ENCODE measurements around the gene MYL9.
"Not testable (repeated sequence)": the region's sequence is repeated elsewhere in the genome, so short reads cannot be mapped to it uniquely, and the experiment has no call there.

Gene MYL9

GRCh38 chr20:36549942-36550789 is 8.8 kb downstream of the MYL9 start:
- no peak for TF ChIP-seq CTCF (IDR thresholded peaks at IDR 0.05; ENCODE audit: control insufficient read depth, insufficient read depth, low read depth, low read length, missing control alignments)
- no peak for DNase-seq (ENCODE audit: low read depth)
- no peak overlapping the region for H3K4me3 ChIP-seq (ENCODE audit: control insufficient read depth, low read depth, low read length)

GRCh38 chr20:36550790-36551299 is 9.5 kb downstream of the MYL9 start:
- no peak for TF ChIP-seq CTCF (IDR thresholded peaks at IDR 0.05; ENCODE audit: control insufficient read depth, insufficient read depth, low read depth, low read length, missing control alignments)
- DNase-seq (ENCODE audit: low read depth): no peak
- no peak overlapping the region for H3K4me3 ChIP-seq (ENCODE audit: control insufficient read depth, low read depth, low read length)

GRCh38 chr20:36555248-36555647 is 13.9 kb downstream of the MYL9 start:
- TF ChIP-seq CTCF (IDR thresholded peaks at IDR 0.05; ENCODE audit: control insufficient read depth, insufficient read depth, low read depth, low read length, missing control alignments): no peak
- H3K4me3 ChIP-seq (ENCODE audit: control insufficient read depth, low read depth, low read length): no peak overlapping the region
- no peak for DNase-seq (ENCODE audit: low read depth)

GRCh38 chr20:36562724-36563123 is 21.4 kb downstream of the MYL9 start:
- DNase-seq (ENCODE audit: low read depth): no peak
- no peak overlapping the region for H3K4me3 ChIP-seq (ENCODE audit: control insufficient read depth, low read depth, low read length)
- no peak for TF ChIP-seq CTCF (IDR thresholded peaks at IDR 0.05; ENCODE audit: control insufficient read depth, insufficient read depth, low read depth, low read length, missing control alignments)

- H3K4me3 ChIP-seq (ENCODE audit: control insufficient read depth, low read depth, low read length): no peak overlapping the region
- no peak for TF ChIP-seq CTCF (IDR thresholded peaks at IDR 0.05; ENCODE audit: control insufficient read depth, insufficient read depth, low read depth, low read length, missing control alignments)
- no peak for DNase-seq (ENCODE audit: low read depth)
These were observed 22.1 kb downstream of the MYL9 start for GRCh38 chr20:36563374-36563773.

- H3K4me3 ChIP-seq (ENCODE audit: control insufficient read depth, low read depth, low read length); DNase-seq (ENCODE audit: low read depth): not testable (repeated sequence)
These were observed 22.9 kb downstream of the MYL9 start for GRCh38 chr20:36564078-36564725.

GRCh38 chr20:36564726-36565121 is 23.4 kb downstream of the MYL9 start:
- not testable (repeated sequence) for DNase-seq (ENCODE audit: low read depth); H3K4me3 ChIP-seq (ENCODE audit: control insufficient read depth, low read depth, low read length)
